Sigmoid colon (tissue), 7 donors: ENCODE data around the gene RPTOR. TPM values are rescaled to one million over a fixed set of nuclear protein-coding genes. Genes with fewer than 3 reads are reported as not detected.

Experiments
- DNase-seq: peaks from one replicate; pipeline ENCODE4 v3.0.0-alpha.2; 2019
- H3K27ac ChIP-seq, 4 donors: fragments of 200-600 bp; sonication (generic); one replicate each; pipeline ENCODE4 v1.5.1; 2016 to 2019; ENCODE audit warnings: mild to moderate bottlenecking in 1 of 4
- H3K27me3 ChIP-seq, 3 donors: fragments of 200-600 bp; sonication (generic); one replicate each; pipeline ENCODE4 v1.5.1; 2019; ENCODE audit warnings: mild to moderate bottlenecking in 1 of 3
- H3K36me3 ChIP-seq, 4 donors: fragments of 200-600 bp; sonication (generic); one replicate each; pipeline ENCODE4 v1.5.1; 2016 to 2019
- H3K4me1 ChIP-seq, 4 donors: fragments of 200-600 bp; sonication (generic); one replicate each; pipeline ENCODE4 v1.5.1; 2017 to 2019
- H3K4me3 ChIP-seq, 4 donors: fragments of 200-600 bp; sonication (generic); one replicate each; pipeline ENCODE4 v1.5.1; 2017 to 2019; ENCODE audit warnings: mild to moderate bottlenecking in 2 of 4, moderate library complexity in 1 of 4
- H3K9me3 ChIP-seq, 4 donors: fragments of 200-600 bp in 3 of 4; sonication (generic) in 3 of 4; one replicate each; pipeline versions ENCODE4 v1.5.1 to v1.6.1; 2013 to 2019
- EP300 ChIP-seq, 4 donors: sonication (generic); formaldehyde crosslinking; IDR thresholded peaks; one replicate each; pipeline ENCODE4 v1.6.1; 2017; ENCODE audit warnings: antibody characterized with exemption in 4 of 4
- POLR2A ChIP-seq, 2 donors: fragments of 450-650 bp; IDR thresholded peaks; one replicate each; pipeline ENCODE4 v1.6.1; 2016; ENCODE audit warnings: antibody characterized with exemption in 2 of 2, mild to moderate bottlenecking in 2 of 2, moderate library complexity in 2 of 2
- POLR2AphosphoS5 ChIP-seq, 4 donors: sonication (generic); formaldehyde crosslinking; IDR thresholded peaks; one replicate each; pipeline ENCODE4 v1.6.1; 2017; ENCODE audit warnings: antibody characterized with exemption in 4 of 4
- WGBS, 2 donors: extraction: QIAGEN DNeasy Blood & Tissue Kit; methylation state at CpG; one replicate each; pipeline ENCODE4 v1.1.7; 2013; 5-methylcytosine and 5-hydroxymethylcytosine counted together
- intact Hi-C: fragments of 100-400 bp; cut with DNase I; formaldehyde crosslinking; loops from one replicate; pipeline ENCODE4 v1.15.1; 2023
- polyA plus RNA-seq, 3 donors: library from polyadenylated mRNA; stranded (reverse); fragments of 200-250 nt; gene quantifications; one replicate each; pipeline ENCODE4 v1.2.3, GENCODE V29; 2013
- total RNA-seq, 4 donors: library from RNA; depleted of rRNA; stranded (reverse); fragments of >200 nt; gene quantifications; one replicate each; pipeline ENCODE4 v1.1.0, GENCODE V29; 2016
- TF ChIP-seq, protein P1 (sequence below), 4 experiments: fragments of 450-650 bp in 3 of 4; fragments of 200-600 bp in 1 of 4; IDR thresholded peaks; one replicate each; pipeline ENCODE4 v1.5.1; 2016 to 2019; ENCODE audit warnings: antibody characterized with exemption in 4 of 4, mild to moderate bottlenecking in 3 of 4, moderate library complexity in 2 of 4
- donor health status: healthy with polysubstance abuse.
- donor health status: Bipolar disorder and iron deficiency.
- donor health status: healthy.

Gene RPTOR
- total and polyA plus RNA-seq, 7 donors = 3.7 to 68.7 (median 22.9) TPM

GRCh38 chr17:80997424-80998117 is 452.9 kb downstream of the RPTOR start:
- DNase-seq = no peak
- H3K4me3 ChIP-seq = no peak overlapping the region
- peaks cover 22 to 65% (median 54%) of the 10 kb centered on the region in 4 donors for H3K36me3 ChIP-seq
- 93 to 94% methylated on average over 32 of the region's 32 CpGs for WGBS, 2 donors
- peaks cover 0 to 32% (median 27%) of the 10 kb centered on the region in 4 donors for H3K4me1 ChIP-seq
- TF ChIP-seq POLR2AphosphoS5 (IDR thresholded peaks at IDR 0.05) (no peak), EP300 (IDR thresholded peaks at IDR 0.05) (no peak), POLR2A (IDR thresholded peaks at IDR 0.05) (no peak)
- TF ChIP-seq, protein P1, sequence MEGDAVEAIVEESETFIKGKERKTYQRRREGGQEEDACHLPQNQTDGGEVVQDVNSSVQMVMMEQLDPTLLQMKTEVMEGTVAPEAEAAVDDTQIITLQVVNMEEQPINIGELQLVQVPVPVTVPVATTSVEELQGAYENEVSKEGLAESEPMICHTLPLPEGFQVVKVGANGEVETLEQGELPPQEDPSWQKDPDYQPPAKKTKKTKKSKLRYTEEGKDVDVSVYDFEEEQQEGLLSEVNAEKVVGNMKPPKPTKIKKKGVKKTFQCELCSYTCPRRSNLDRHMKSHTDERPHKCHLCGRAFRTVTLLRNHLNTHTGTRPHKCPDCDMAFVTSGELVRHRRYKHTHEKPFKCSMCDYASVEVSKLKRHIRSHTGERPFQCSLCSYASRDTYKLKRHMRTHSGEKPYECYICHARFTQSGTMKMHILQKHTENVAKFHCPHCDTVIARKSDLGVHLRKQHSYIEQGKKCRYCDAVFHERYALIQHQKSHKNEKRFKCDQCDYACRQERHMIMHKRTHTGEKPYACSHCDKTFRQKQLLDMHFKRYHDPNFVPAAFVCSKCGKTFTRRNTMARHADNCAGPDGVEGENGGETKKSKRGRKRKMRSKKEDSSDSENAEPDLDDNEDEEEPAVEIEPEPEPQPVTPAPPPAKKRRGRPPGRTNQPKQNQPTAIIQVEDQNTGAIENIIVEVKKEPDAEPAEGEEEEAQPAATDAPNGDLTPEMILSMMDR (IDR thresholded peaks at IDR 0.05) = no peak
- no peaks in the 10 kb centered on the region for H3K9me3 ChIP-seq
- no peak overlapping the region for H3K27ac ChIP-seq
- H3K27me3 ChIP-seq = peaks cover 0 to 1% (median 0%) of the 10 kb centered on the region in 3 donors
- intact Hi-C loops = no loop called here

DNA sequence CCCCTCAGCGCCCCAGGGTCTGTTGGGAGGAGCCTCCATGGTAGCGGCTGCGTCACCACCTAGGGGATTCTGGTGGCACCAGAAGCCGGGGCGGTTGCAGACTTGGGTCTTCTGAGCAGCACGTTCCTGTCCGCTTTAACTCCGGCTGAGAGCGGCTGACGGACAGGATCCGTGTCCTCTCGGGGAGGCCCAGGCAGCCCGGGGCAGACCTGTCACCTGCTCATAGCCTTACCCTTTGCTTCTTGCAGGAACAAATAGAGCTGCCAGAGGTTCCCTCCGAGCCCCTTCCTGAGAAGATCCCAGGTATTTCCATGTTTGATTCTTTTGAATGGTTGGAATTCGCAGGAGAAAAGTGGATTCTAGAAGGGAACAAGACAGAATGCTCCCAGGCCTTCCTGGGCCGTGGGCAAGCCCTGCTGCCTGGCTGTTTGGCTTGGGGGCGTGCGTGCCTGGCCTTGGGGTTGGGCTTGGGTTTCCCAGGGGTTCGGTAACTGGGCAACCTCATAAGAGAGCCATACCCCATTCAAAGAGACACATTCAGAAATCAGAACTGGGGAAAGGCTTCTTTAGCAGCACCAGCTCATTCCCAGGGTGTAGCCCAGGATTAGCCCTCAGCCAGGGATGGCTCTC is 453.6 kb downstream of the RPTOR start:
- DNase-seq = no peak
- intact Hi-C loops = no loop called here
- WGBS, 2 donors = 93 to 95% methylated on average over 19 of the region's 19 CpGs

GRCh38 chr17:80998748-80999535 is 454.3 kb downstream of the RPTOR start:
- H3K4me3 ChIP-seq = no peak overlapping the region
- H3K36me3 ChIP-seq = peaks cover 22 to 60% (median 54%) of the 10 kb centered on the region in 4 donors
- no peak overlapping the region for H3K27ac ChIP-seq
- peaks cover 5 to 15% (median 10%) of the 10 kb centered on the region in 3 donors for H3K27me3 ChIP-seq
- no peaks in the 10 kb centered on the region for H3K9me3 ChIP-seq
- peaks cover 0 to 30% (median 27%) of the 10 kb centered on the region in 4 donors for H3K4me1 ChIP-seq
- intact Hi-C loops = no loop called here
- DNase-seq = no peak
- TF ChIP-seq, protein P1 (IDR thresholded peaks at IDR 0.05) = no peak
- TF ChIP-seq EP300 (IDR thresholded peaks at IDR 0.05) (no peak), POLR2A (IDR thresholded peaks at IDR 0.05) (no peak), POLR2AphosphoS5 (IDR thresholded peaks at IDR 0.05) (no peak)
- WGBS, 2 donors = 85 to 91% methylated on average over 39 of the region's 39 CpGs

More for the DNA sequence above, 453.6 kb downstream of the RPTOR start:
- Histone ChIP-seq H3K4me1 (peaks cover 0 to 30% (median 27%) of the 10 kb centered on the region in 4 donors), H3K36me3 (peaks cover 22 to 65% (median 54%) of the 10 kb centered on the region in 4 donors), H3K4me3 (no peak overlapping the region), H3K27ac (no peak overlapping the region), H3K9me3 (no peaks in the 10 kb centered on the region), H3K27me3 (peaks cover 0 to 8% (median 3%) of the 10 kb centered on the region in 3 donors)
- TF ChIP-seq EP300 (IDR thresholded peaks at IDR 0.05) = no peak
- no peak for TF ChIP-seq POLR2A (IDR thresholded peaks at IDR 0.05)
- TF ChIP-seq, protein P1 (IDR thresholded peaks at IDR 0.05) = no peak
- no peak for TF ChIP-seq POLR2AphosphoS5 (IDR thresholded peaks at IDR 0.05)

GRCh38 chr17:80999536-81000333 is 455.1 kb downstream of the RPTOR start:
- Histone ChIP-seq H3K9me3 (no peaks in the 10 kb centered on the region), H3K36me3 (peaks cover 22 to 58% (median 53%) of the 10 kb centered on the region in 4 donors)

More at GRCh38 chr17:80999536-81000333, 455.1 kb downstream of the RPTOR start:
- no peak for TF ChIP-seq POLR2A (IDR thresholded peaks at IDR 0.05)
- TF ChIP-seq, protein P1 (IDR thresholded peaks at IDR 0.05) = no peak
- no peak for TF ChIP-seq POLR2AphosphoS5 (IDR thresholded peaks at IDR 0.05)
- TF ChIP-seq EP300 (IDR thresholded peaks at IDR 0.05) = no peak
- Histone ChIP-seq H3K4me1 (peaks cover 0 to 34% (median 32%) of the 10 kb centered on the region in 4 donors), H3K4me3 (no peak overlapping the region), H3K27ac (no peak overlapping the region), H3K27me3 (peaks cover 13 to 23% (median 18%) of the 10 kb centered on the region in 3 donors)
- no peak for DNase-seq
- intact Hi-C loops = no loop called here
- 82 to 92% methylated on average over 40 of the region's 40 CpGs for WGBS, 2 donors
